Common myeloid progenitor, CD34-positive (primary cell): ENCODE results near the gene KRTAP4-2.
"Not testable (repeated sequence)": the region's sequence is repeated elsewhere in the genome, so short reads cannot be mapped to it uniquely, and the experiment has no call there.

Experiments used
- CTCF ChIA-PET: fragments of 350-600 bp; sonication (Branson Sonifier 250); formaldehyde crosslinking; loops from one replicate; lab custom pipeline; 2021; ENCODE audit warnings: antibody characterized with exemption; lab: Charles Lee
- POLR2A ChIA-PET: fragments of 350-600 bp; sonication (Branson Sonifier 250); formaldehyde crosslinking; loops from one replicate; lab custom pipeline; 2021; ENCODE audit warnings: antibody characterized with exemption; lab: Charles Lee
- DNase-seq, 3 donors: peaks; one replicate each; pipeline versions ENCODE4 v3.0.0 to v3.0.0-alpha.2; 2013
- H3K27ac ChIP-seq, 2 experiments: 1 replicate in 1 of 2; 2 replicates in 1 of 2; pipeline ENCODE4 v1.7.0; 2013; ENCODE audit warnings: inconsistent platforms in 2 of 2, low read length in 2 of 2, mild to moderate bottlenecking in 2 of 2, low read depth in 1 of 2, moderate library complexity in 1 of 2; ENCODE audit not compliant: severe bottlenecking in 2 of 2, insufficient read depth in 1 of 2, poor library complexity in 1 of 2
- H3K27me3 ChIP-seq, 5 experiments: replicated peaks in 2 of 5; 1 replicate in 3 of 5; 2 replicates in 2 of 5; pipeline versions ENCODE4 v1.6.1 to v1.7.0; 2013; ENCODE audit warnings: low read length in 4 of 5, mild to moderate bottlenecking in 2 of 5, moderate library complexity in 2 of 5, inconsistent platforms in 1 of 5; ENCODE audit not compliant: insufficient read depth in 5 of 5, control insufficient read depth in 4 of 5
- H3K36me3 ChIP-seq, 4 experiments: 1 replicate in 2 of 4; 2 replicates in 2 of 4; pipeline versions ENCODE4 v1.6.1 to v1.7.0; 2013; ENCODE audit warnings: low read length in 3 of 4, control low read depth in 1 of 4, mild to moderate bottlenecking in 1 of 4; ENCODE audit not compliant: control insufficient read depth in 4 of 4, insufficient read depth in 4 of 4
- H3K4me1 ChIP-seq, 4 experiments: 1 replicate in 3 of 4; 2 replicates in 1 of 4; pipeline versions ENCODE4 v1.6.1 to v1.7.1; 2013; ENCODE audit warnings: low read length in 3 of 4, mild to moderate bottlenecking in 3 of 4, control low read depth in 1 of 4, inconsistent platforms in 1 of 4, moderate library complexity in 1 of 4; ENCODE audit not compliant: control insufficient read depth in 4 of 4, insufficient read depth in 4 of 4; ENCODE audit errors: control extremely low read depth in 1 of 4
- H3K4me3 ChIP-seq, 7 experiments: 1 replicate in 4 of 7; 2 replicates in 3 of 7; pipeline versions ENCODE4 v1.5.1 to v1.7.0; 2013; ENCODE audit warnings: mild to moderate bottlenecking in 7 of 7, low read length in 6 of 7, moderate library complexity in 6 of 7, inconsistent platforms in 2 of 7, low read depth in 2 of 7, control low read depth in 1 of 7; ENCODE audit not compliant: insufficient read depth in 4 of 7, control insufficient read depth in 1 of 7; ENCODE audit errors: extremely low read depth in 1 of 7
- H3K9me3 ChIP-seq, 5 experiments: 1 replicate in 4 of 5; 2 replicates in 1 of 5; pipeline versions ENCODE4 v1.6.1 to v1.7.1; 2013; ENCODE audit warnings: low read length in 4 of 5, mild to moderate bottlenecking in 2 of 5, inconsistent platforms in 1 of 5, low read depth in 1 of 5, moderate library complexity in 1 of 5; ENCODE audit not compliant: control insufficient read depth in 4 of 5, insufficient read depth in 2 of 5; ENCODE audit errors: control extremely low read depth in 1 of 5
- WGBS: methylation state at CpG from one replicate; pipeline ENCODE4 v1.1.5; 2013; ENCODE audit not compliant: insufficient coverage; 5-methylcytosine and 5-hydroxymethylcytosine counted together

Gene KRTAP4-2

GRCh38 chr17:41147531-41148204 lies 30.4 kb downstream of the KRTAP4-2 start:
- no peak for DNase-seq
- H3K36me3 ChIP-seq = no peaks in the 10 kb centered on the region
- POLR2A ChIA-PET = no interaction called here
- H3K27ac ChIP-seq = no peak overlapping the region
- H3K4me3 ChIP-seq = no peak overlapping the region
- 100% methylated on average over 2 of the region's 2 CpGs for WGBS
- CTCF ChIA-PET = no interaction called here
- no peaks in the 10 kb centered on the region for H3K4me1 ChIP-seq
- H3K27me3 ChIP-seq = peaks cover 0 to 3% (median 0%) of the 10 kb centered on the region in 5 experiments
- H3K9me3 ChIP-seq = peaks cover 0 to 12% (median 4%) of the 10 kb centered on the region in 5 experiments

GRCh38 chr17:41145261-41145660 lies 32.8 kb downstream of the KRTAP4-2 start:
- Histone ChIP-seq H3K27ac (no peak overlapping the region), H3K36me3 (no peaks in the 10 kb centered on the region), H3K9me3 (peaks cover 1 to 26% (median 4%) of the 10 kb centered on the region in 5 experiments), H3K4me3 (no peak overlapping the region), H3K27me3 (peaks cover 0 to 2% (median 0%) of the 10 kb centered on the region in 5 experiments), H3K4me1 (no peaks in the 10 kb centered on the region)
- ChIA-PET POLR2A (no interaction called here), CTCF (no interaction called here)
- no peak for DNase-seq
- WGBS = no CpG with 5 or more reads among the region's 2 CpGs

- CTCF ChIA-PET = no interaction called here
- no peaks in the 10 kb centered on the region for H3K36me3 ChIP-seq
- no peaks in the 10 kb centered on the region for H3K27me3 ChIP-seq
- no peak for DNase-seq
- H3K9me3 ChIP-seq = peaks cover 4 to 31% (median 5%) of the 10 kb centered on the region in 5 experiments
- H3K4me1 ChIP-seq = no peaks in the 10 kb centered on the region
- no CpG with 5 or more reads among the region's 1 CpG for WGBS
- POLR2A ChIA-PET = no interaction called here
- no peak overlapping the region for H3K27ac ChIP-seq
- H3K4me3 ChIP-seq = no peak overlapping the region
Observed at GRCh38 chr17:41144846-41145245, 33.2 kb downstream of the KRTAP4-2 start.

GRCh38 chr17:41141361-41141760 lies 36.7 kb downstream of the KRTAP4-2 start:
- ChIA-PET CTCF (interaction anchor here (0.9 kb wide), 1 partner anchor 9 kb away, joined by 3 read pairs; no protein-coding TSS in a partner anchor), POLR2A (no interaction called here)
- no peaks in the 10 kb centered on the region for H3K4me1 ChIP-seq
- no peaks in the 10 kb centered on the region for H3K27me3 ChIP-seq
- DNase-seq = no peak
- H3K27ac ChIP-seq = no peak overlapping the region
- no peaks in the 10 kb centered on the region for H3K36me3 ChIP-seq
- H3K9me3 ChIP-seq = peaks cover 4 to 41% (median 11%) of the 10 kb centered on the region in 5 experiments
- H3K4me3 ChIP-seq = no peak overlapping the region

GRCh38 chr17:41140360-41141131 lies 37.5 kb downstream of the KRTAP4-2 start, which contains the start of gene KRTAP4-6:
TSS of gene KRTAP4-6 (minus strand) at chr17:41140544. CDS start at chr17:41140487, 57 bp downstream.
- CTCF ChIA-PET = interaction anchor here (0.9 kb wide), 1 partner anchor 10 kb away, joined by 3 read pairs; no protein-coding TSS in a partner anchor

GRCh38 chr17:41139865-41140264 lies 38.2 kb downstream of the KRTAP4-2 start:
- H3K27me3 ChIP-seq, H3K4me3 ChIP-seq, H3K4me1 ChIP-seq, DNase-seq, H3K27ac ChIP-seq, CTCF ChIA-PET, POLR2A ChIA-PET, H3K36me3 ChIP-seq: not testable (repeated sequence)
- WGBS = 92% methylated on average over 12 of the region's 12 CpGs
- peaks cover 4 to 41% (median 11%) of the 10 kb centered on the region in 5 experiments for H3K9me3 ChIP-seq

More at GRCh38 chr17:41140360-41141131, 37.5 kb downstream of the KRTAP4-2 start, which contains the start of gene KRTAP4-6:
- Histone ChIP-seq H3K27me3 (no peaks in the 10 kb centered on the region), H3K4me3 (no peak within 1 kb of the TSS), H3K36me3 (no peaks in the 10 kb centered on the region), H3K27ac (no peak within 1 kb of the TSS), H3K4me1 (no peaks in the 10 kb centered on the region), H3K9me3 (peaks cover 4 to 41% (median 11%) of the 10 kb centered on the region in 5 experiments)
- POLR2A ChIA-PET = interaction anchor here (0.6 kb wide), 1 partner anchor 163 kb away, joined by 4 read pairs; no protein-coding TSS in a partner anchor
- 100% methylated on average over 4 of the region's 6 CpGs for WGBS
- DNase-seq = peak in 1 of 3 donors; percentile 20
